ENCODE measurements around the gene SUMO3.

The SUMO3 gene

DNA sequence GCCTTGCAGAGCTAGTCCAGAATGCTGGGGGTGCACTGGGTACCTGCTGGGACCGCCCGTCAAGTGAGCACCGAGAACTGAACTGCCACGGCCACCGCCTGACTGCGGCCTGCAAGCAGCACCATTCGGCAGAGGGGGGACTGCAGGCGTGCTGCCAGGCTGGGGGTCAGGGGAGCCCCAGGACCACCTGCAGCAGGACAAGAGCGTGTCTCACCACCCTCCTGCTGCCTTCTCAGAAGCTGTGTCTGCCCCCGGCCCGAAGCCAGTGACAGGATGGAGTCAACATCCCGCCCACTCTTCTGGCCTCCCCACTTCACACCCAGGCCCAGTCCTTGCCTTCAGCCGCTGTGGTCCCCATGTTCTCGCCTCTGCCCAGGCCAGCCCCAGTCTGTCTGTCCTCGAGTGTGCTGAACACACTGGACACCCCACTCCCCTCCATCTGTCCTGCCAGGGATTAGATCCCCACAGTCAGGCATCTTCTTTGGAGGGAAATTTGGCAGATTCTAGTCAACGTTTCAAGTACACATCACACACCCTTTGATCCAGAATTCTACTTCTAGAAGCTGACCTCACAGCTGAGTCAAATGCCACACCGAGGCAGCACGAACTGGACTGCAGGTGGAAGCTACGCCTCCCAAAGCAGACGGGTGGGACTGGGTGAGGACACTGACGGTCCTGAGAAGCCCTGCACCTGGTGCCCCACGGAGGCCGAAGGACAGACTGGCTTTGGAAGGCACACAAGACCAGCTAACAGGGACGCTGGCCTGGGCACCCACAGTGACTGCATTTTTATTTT is 29.6 kb upstream of the SUMO3 start:
- no peak for DNase-seq (ENCODE audit: low spot score)
- TF ChIP-seq, protein P1, sequence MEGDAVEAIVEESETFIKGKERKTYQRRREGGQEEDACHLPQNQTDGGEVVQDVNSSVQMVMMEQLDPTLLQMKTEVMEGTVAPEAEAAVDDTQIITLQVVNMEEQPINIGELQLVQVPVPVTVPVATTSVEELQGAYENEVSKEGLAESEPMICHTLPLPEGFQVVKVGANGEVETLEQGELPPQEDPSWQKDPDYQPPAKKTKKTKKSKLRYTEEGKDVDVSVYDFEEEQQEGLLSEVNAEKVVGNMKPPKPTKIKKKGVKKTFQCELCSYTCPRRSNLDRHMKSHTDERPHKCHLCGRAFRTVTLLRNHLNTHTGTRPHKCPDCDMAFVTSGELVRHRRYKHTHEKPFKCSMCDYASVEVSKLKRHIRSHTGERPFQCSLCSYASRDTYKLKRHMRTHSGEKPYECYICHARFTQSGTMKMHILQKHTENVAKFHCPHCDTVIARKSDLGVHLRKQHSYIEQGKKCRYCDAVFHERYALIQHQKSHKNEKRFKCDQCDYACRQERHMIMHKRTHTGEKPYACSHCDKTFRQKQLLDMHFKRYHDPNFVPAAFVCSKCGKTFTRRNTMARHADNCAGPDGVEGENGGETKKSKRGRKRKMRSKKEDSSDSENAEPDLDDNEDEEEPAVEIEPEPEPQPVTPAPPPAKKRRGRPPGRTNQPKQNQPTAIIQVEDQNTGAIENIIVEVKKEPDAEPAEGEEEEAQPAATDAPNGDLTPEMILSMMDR (conservative IDR thresholded peaks at IDR 0.05; ENCODE audit: low read depth), result no peak
- ChIA-PET POLR2A (ENCODE audit: low non-redundant PET) (no interaction called here), CTCF (interaction anchor here (0.5 kb wide), 1 partner anchor 67 kb away, joined by 3 read pairs; no protein-coding TSS in a partner anchor)
- peak overlapping the region; percentile 69 for H3K27ac ChIP-seq

DNA sequence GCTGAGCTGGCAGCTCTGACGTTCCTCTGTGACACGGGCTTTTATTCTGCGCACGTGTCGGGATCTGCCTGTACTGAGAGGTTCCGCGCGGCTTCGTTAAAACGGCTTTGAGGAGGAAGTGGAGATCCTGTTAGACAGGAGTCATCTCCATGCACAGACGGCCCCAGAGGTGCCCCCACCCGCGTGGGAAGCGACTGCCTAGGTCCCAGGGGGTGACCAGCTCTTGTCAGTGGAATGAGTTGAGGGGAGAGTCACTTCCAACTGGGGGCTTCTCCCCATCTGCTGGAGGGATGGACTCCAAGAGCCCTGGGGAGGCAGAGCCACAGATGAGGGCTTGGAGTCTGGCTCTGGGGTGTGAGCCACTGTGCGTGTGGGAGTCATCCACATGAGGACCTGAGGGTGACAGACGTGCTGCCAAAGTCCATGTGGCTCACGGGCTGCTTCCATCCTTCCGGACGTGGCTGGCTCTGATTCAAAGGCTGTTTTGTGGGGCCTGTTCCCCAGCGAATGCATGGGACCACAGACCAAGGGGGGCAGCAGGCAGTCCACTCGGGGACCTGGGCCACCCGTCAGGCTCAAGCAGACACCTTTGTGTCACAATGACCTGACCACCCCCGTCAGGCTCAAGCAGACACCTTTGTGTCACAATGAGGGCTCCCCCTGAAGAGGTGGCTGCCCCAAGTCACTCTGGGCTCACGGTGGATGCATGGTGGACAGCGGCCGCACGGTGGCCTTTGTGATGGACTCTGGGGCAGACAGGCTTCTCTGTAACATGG is 28.8 kb upstream of the SUMO3 start:
- TF ChIP-seq, protein P1 (conservative IDR thresholded peaks at IDR 0.05; ENCODE audit: low read depth), result no peak
- ChIA-PET CTCF (interaction anchor here (0.6 to 1.1 kb wide), 3 partner anchors 22 to 81 kb away, joined by 3 to 5 read pairs (median 3); no protein-coding TSS in a partner anchor), POLR2A (ENCODE audit: low non-redundant PET) (no interaction called here)
- DNase-seq (ENCODE audit: low spot score), result peak; percentile 33
- peak overlapping the region; percentile 69 for H3K27ac ChIP-seq

DNA sequence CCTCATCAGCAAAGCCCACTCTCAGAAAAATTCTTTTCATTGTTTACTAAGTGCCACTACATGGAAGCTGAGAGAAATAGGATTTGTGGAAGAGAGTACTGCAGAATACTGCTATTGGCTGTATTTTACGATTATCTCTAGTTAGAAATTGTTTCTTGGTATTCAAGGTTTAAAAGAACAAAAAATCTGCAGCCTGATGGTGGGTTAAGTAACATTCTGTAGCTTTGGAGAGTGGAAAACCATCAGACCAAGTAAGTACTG is 28.3 kb upstream of the SUMO3 start:
- ChIA-PET POLR2A (ENCODE audit: low non-redundant PET) (no interaction called here), CTCF (interaction anchor here (0.6 to 1.1 kb wide), 4 partner anchors 22 to 86 kb away, joined by 3 to 5 read pairs (median 4); no protein-coding TSS in a partner anchor)
- DNase-seq (ENCODE audit: low spot score), result no peak
- TF ChIP-seq, protein P1 (conservative IDR thresholded peaks at IDR 0.05; ENCODE audit: low read depth), result no peak; the same call in 1 of the 2 replicates
- peak overlapping the region; percentile 69 for H3K27ac ChIP-seq

DNA sequence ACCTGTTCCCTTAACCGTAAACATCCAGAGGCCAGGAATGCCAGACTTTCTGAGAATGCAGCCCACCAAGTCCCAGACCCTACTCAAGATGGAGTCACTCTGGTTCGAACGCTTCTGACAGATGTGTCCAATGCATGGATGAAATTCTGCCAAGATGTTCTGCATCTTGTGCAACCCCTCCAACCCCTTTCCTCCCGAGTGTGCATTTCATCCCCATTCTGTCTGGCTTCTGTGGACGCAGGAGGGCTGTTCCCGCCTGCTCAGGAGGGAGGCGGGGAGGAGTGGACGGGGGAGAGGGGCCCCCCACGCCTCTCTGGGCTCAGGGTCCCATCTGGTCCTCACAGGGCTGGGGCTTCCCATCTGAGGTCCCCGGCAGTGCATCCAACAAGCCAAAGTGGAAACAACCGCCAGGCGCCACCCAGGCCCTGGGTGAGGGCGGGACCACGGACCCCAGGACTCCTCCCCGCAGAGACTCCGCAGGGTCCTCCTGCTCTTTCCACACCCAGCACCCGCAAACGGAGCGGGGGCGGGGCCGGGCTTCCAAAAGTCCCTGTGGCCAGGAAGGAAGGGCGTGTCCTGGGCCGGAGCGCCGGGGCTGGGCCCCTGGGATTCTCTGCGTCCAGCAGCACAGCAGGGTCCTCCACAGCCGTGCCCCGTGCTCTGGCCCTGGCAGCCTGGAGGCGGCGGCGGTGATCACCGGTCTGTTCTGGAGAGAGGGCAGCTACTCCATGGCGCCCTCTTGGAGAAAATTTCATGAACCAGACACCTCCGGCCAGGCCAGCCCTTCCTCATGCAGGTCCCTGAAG is 27.8 kb upstream of the SUMO3 start:
- ChIA-PET CTCF (interaction anchor here (0.6 to 1.1 kb wide), 4 partner anchors 23 to 87 kb away, joined by 3 to 5 read pairs (median 4); no protein-coding TSS in a partner anchor), POLR2A (ENCODE audit: low non-redundant PET) (no interaction called here)
- peak overlapping the region; percentile 69 for H3K27ac ChIP-seq
- TF ChIP-seq, protein P1 (conservative IDR thresholded peaks at IDR 0.05; ENCODE audit: low read depth), result peak; percentile 46
- peak; percentile 63 for DNase-seq (ENCODE audit: low spot score)

DNA sequence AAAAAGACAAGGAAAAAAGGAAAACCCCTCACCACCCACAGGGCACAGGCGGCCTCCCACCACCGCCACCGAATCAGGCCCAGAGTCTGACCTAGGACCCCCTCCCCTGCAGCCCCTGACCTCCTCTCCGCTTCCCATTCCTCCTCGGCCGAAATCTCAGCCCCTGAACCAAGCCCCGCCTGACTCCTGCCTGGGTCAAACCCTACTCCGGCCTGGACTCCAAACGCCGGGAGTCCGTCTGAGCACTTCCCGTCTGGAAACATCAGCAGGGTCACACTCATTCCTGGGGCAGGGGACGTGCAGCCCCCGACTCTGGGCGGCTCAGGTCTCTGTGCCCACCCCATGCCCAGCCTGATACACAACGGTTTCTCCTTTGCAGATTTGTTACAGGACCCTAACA is 26.4 kb upstream of the SUMO3 start:
- TF ChIP-seq, protein P1 (conservative IDR thresholded peaks at IDR 0.05; ENCODE audit: low read depth), result no peak
- no peak overlapping the region for H3K27ac ChIP-seq
- CTCF ChIA-PET, result interaction anchor here (0.6 kb wide), 1 partner anchor 39 kb away, joined by 3 read pairs; no protein-coding TSS in a partner anchor

More for the DNA sequence above, 26.4 kb upstream of the SUMO3 start:
- DNase-seq (ENCODE audit: low spot score), result no peak
- POLR2A ChIA-PET (ENCODE audit: low non-redundant PET), result no interaction called here
